Calu3 (cell line): Measurements from ENCODE around the gene FAM222A. TPM values are rescaled to one million over a fixed set of nuclear protein-coding genes. Genes with fewer than 3 reads are reported as not detected.

Experiments used
- BruUV-seq: library from RNA; stranded (reverse); fragments of 400-500 nt; replicated peaks from 2 replicates; lab custom pipeline; 2021; lab: Mats Ljungman, UMichigan
- CTCF ChIA-PET: fragments of 300-600 bp; sonication (Branson Sonifier 250); formaldehyde crosslinking; loops from one replicate; lab custom pipeline; 2022; ENCODE audit warnings: antibody characterized with exemption; lab: Charles Lee
- DNase-seq: peaks from one replicate; pipeline ENCODE4 v3.0.0; 2022
- H3K27ac Mint-ChIP-seq: one replicate; pipeline ENCODE4 v1.8.0; 2022; ENCODE audit warnings: mixed read lengths; ENCODE audit not compliant: unreplicated experiment
- H3K27me3 Mint-ChIP-seq: one replicate; pipeline ENCODE4 v1.8.0; 2022; ENCODE audit warnings: mixed read lengths; ENCODE audit not compliant: unreplicated experiment
- H3K36me3 Mint-ChIP-seq: one replicate; pipeline ENCODE4 v1.8.0; 2022; ENCODE audit warnings: mild to moderate bottlenecking, moderate library complexity, mixed read lengths; ENCODE audit not compliant: insufficient read depth, unreplicated experiment
- H3K4me1 Mint-ChIP-seq: one replicate; pipeline ENCODE4 v1.8.0; 2022; ENCODE audit warnings: mild to moderate bottlenecking, low read depth, mixed read lengths; ENCODE audit not compliant: unreplicated experiment
- H3K4me3 Mint-ChIP-seq: one replicate; pipeline ENCODE4 v1.8.0; 2022; ENCODE audit warnings: mild to moderate bottlenecking, low read depth, moderate library complexity, mixed read lengths; ENCODE audit not compliant: unreplicated experiment
- H3K9me3 Mint-ChIP-seq: one replicate; pipeline ENCODE4 v1.8.0; 2022; ENCODE audit warnings: low read depth, mixed read lengths; ENCODE audit not compliant: unreplicated experiment
- CTCF ChIP-seq: fragments of 200-600 bp; IDR thresholded peaks from one replicate; pipeline ENCODE4 v1.8.0; 2022; ENCODE audit warnings: antibody characterized with exemption; ENCODE audit not compliant: unreplicated experiment
- intact Hi-C: fragments of 100-400 bp; cut with micrococcal nuclease; formaldehyde crosslinking; loops from one replicate; pipeline ENCODE4 v1.10.0; 2022; ENCODE audit not compliant: unreplicated experiment
- total RNA-seq: library from RNA; stranded (reverse); gene quantifications from 2 replicates; pipeline ENCODE4 v1.2.3, GENCODE V29; 2022

The FAM222A gene
- total RNA-seq, 1 experiment from 2014 or later: 2.4 TPM

- intact Hi-C loops: no loop called here
- TF ChIP-seq CTCF: no peak
- CTCF ChIA-PET: no interaction called here
Measured at GRCh38 chr12:109813810-109814416, 100.3 kb downstream of the FAM222A start.

GRCh38 chr12:109814600-109815150 lies 101.0 kb downstream of the FAM222A start:
- BruUV-seq: no TSS peak

More at GRCh38 chr12:109813810-109814416, 100.3 kb downstream of the FAM222A start:
- Mint-ChIP-seq H3K9me3 (no peaks in the 10 kb centered on the region), H3K27ac (no peak overlapping the region), H3K27me3 (no peaks in the 10 kb centered on the region), H3K36me3 (no peaks in the 10 kb centered on the region), H3K4me3 (no peak overlapping the region), H3K4me1 (peaks cover 4% of the 10 kb centered on the region)
- BruUV-seq: no TSS peak
- no peak for DNase-seq

GRCh38 chr12:109815225-109815624 lies 101.6 kb downstream of the FAM222A start:
- Mint-ChIP-seq H3K4me3 (no peak overlapping the region), H3K27me3 (no peaks in the 10 kb centered on the region), H3K9me3 (no peaks in the 10 kb centered on the region), H3K4me1 (peaks cover 8% of the 10 kb centered on the region), H3K36me3 (no peaks in the 10 kb centered on the region), H3K27ac (no peak overlapping the region)
- intact Hi-C loops: no loop called here
- CTCF ChIA-PET: no interaction called here
- no peak for TF ChIP-seq CTCF
- DNase-seq: no peak
- no TSS peak for BruUV-seq

More at GRCh38 chr12:109814600-109815150, 101.0 kb downstream of the FAM222A start:
- no peaks in the 10 kb centered on the region for H3K36me3 Mint-ChIP-seq
- H3K27ac Mint-ChIP-seq: no peak overlapping the region
- CTCF ChIA-PET: no interaction called here
- no peaks in the 10 kb centered on the region for H3K9me3 Mint-ChIP-seq
- H3K4me3 Mint-ChIP-seq: no peak overlapping the region
- no peak for DNase-seq
- H3K27me3 Mint-ChIP-seq: no peaks in the 10 kb centered on the region
- peaks cover 8% of the 10 kb centered on the region for H3K4me1 Mint-ChIP-seq
- intact Hi-C loops: no loop called here
- no peak for TF ChIP-seq CTCF

- CTCF ChIA-PET: interaction anchor here (0.6 kb wide), 1 partner anchor 284 kb away, joined by 3 read pairs; no protein-coding TSS in a partner anchor
- Mint-ChIP-seq H3K36me3 (no peaks in the 10 kb centered on the region), H3K9me3 (no peaks in the 10 kb centered on the region), H3K4me1 (peaks cover 8% of the 10 kb centered on the region), H3K4me3 (no peak overlapping the region), H3K27me3 (no peaks in the 10 kb centered on the region), H3K27ac (no peak overlapping the region)
- no peak for TF ChIP-seq CTCF
- no peak for DNase-seq
- intact Hi-C loops: no loop called here
- BruUV-seq: no TSS peak
Measured at GRCh38 chr12:109815757-109816617, 102.4 kb downstream of the FAM222A start.
